ENCODE data around the gene RETREG1.

RETREG1 gene

GRCh38 chr5:16585041-16585667, 31.6 kb downstream of the RETREG1 start:
- no peak for DNase-seq (ENCODE audit: low read depth in 1 of 2, low spot score in 1 of 2)

GRCh38 chr5:16582081-16582480, 34.7 kb downstream of the RETREG1 start:
- no peak for DNase-seq (ENCODE audit: low read depth in 1 of 2, low spot score in 1 of 2)

- DNase-seq (ENCODE audit: low read depth in 1 of 2, low spot score in 1 of 2), result no peak
These were observed 36.4 kb downstream of the RETREG1 start for GRCh38 chr5:16580382-16580781.

- DNase-seq (ENCODE audit: low read depth in 1 of 2, low spot score in 1 of 2), result no peak
These were observed 37.5 kb downstream of the RETREG1 start for GRCh38 chr5:16579142-16579847.

- no peak for DNase-seq (ENCODE audit: low read depth in 1 of 2, low spot score in 1 of 2)
These were observed 38.3 kb downstream of the RETREG1 start for GRCh38 chr5:16578474-16578883.

- DNase-seq (ENCODE audit: low read depth in 1 of 2, low spot score in 1 of 2), result no peak
These were observed 39.1 kb downstream of the RETREG1 start for GRCh38 chr5:16577677-16578076.

GRCh38 chr5:16574789-16575721, 41.7 kb downstream of the RETREG1 start:
- no peak for DNase-seq (ENCODE audit: low read depth in 1 of 2, low spot score in 1 of 2)

- no peak for DNase-seq (ENCODE audit: low read depth in 1 of 2, low spot score in 1 of 2)
These were observed 43.4 kb downstream of the RETREG1 start for GRCh38 chr5:16573401-16573800.

- no peak for DNase-seq (ENCODE audit: low read depth in 1 of 2, low spot score in 1 of 2)
These were observed 44.3 kb downstream of the RETREG1 start for GRCh38 chr5:16572289-16573015.

GRCh38 chr5:16571016-16571415, 45.8 kb downstream of the RETREG1 start:
- no peak for DNase-seq (ENCODE audit: low read depth in 1 of 2, low spot score in 1 of 2)

- no peak for DNase-seq (ENCODE audit: low read depth in 1 of 2, low spot score in 1 of 2)
These were observed 46.5 kb downstream of the RETREG1 start for GRCh38 chr5:16570121-16570815.

- no peak for DNase-seq (ENCODE audit: low read depth in 1 of 2, low spot score in 1 of 2)
These were observed 47.8 kb downstream of the RETREG1 start for GRCh38 chr5:16568875-16569580.

- no peak for DNase-seq (ENCODE audit: low read depth in 1 of 2, low spot score in 1 of 2)
These were observed 49.4 kb downstream of the RETREG1 start for GRCh38 chr5:16567365-16567764.

- no peak for DNase-seq (ENCODE audit: low read depth in 1 of 2, low spot score in 1 of 2)
These were observed 51.7 kb downstream of the RETREG1 start for GRCh38 chr5:16565118-16565517.

- DNase-seq (ENCODE audit: low read depth in 1 of 2, low spot score in 1 of 2), result no peak
These were observed 52.4 kb downstream of the RETREG1 start for GRCh38 chr5:16564248-16564867.

- no peak for DNase-seq (ENCODE audit: low read depth in 1 of 2, low spot score in 1 of 2)
These were observed 53.1 kb downstream of the RETREG1 start for GRCh38 chr5:16563686-16564085.

GRCh38 chr5:16561660-16562059, 55.1 kb downstream of the RETREG1 start:
- no peak for DNase-seq (ENCODE audit: low read depth in 1 of 2, low spot score in 1 of 2)

GRCh38 chr5:16559702-16560101, 57.1 kb downstream of the RETREG1 start:
- DNase-seq (ENCODE audit: low read depth in 1 of 2, low spot score in 1 of 2), result no peak

GRCh38 chr5:16558984-16559629, 57.7 kb downstream of the RETREG1 start:
- no peak for DNase-seq (ENCODE audit: low read depth in 1 of 2, low spot score in 1 of 2)
